K562 (cell line): ENCODE data around the gene ZNF195. TPM values are rescaled to one million over a fixed set of nuclear protein-coding genes. Genes with fewer than 3 reads are reported as not detected.

ENCODE experiments used
- COPS2 ChIP-seq: fragments of 450-650 bp; conservative IDR thresholded peaks from 2 replicates; pipeline ENCODE4 v1.6.1; 2016; ENCODE audit warnings: mild to moderate bottlenecking, moderate library complexity
- E2F6 ChIP-seq, 2 experiments: IDR thresholded peaks; 2 replicates each; pipeline ENCODE4 v1.6.1; 2011; ENCODE audit warnings: borderline replicate concordance in 1 of 2, control low read depth in 1 of 2, low read depth in 1 of 2, low read length in 1 of 2, mild to moderate bottlenecking in 1 of 2, mixed read lengths in 1 of 2, moderate library complexity in 1 of 2; ENCODE audit not compliant: insufficient read depth in 1 of 2, insufficient read length in 1 of 2, poor library complexity in 1 of 2, severe bottlenecking in 1 of 2; ENCODE audit errors: extremely low read depth in 1 of 2
- GTF2B ChIP-seq: IDR thresholded peaks from 2 replicates; pipeline ENCODE4 v1.6.1; 2011; ENCODE audit not compliant: insufficient read length; ENCODE audit errors: extremely low read depth
- HES1 ChIP-seq: fragments of 450-650 bp; IDR thresholded peaks from 2 replicates; pipeline ENCODE4 v1.6.1; 2016; ENCODE audit warnings: low read depth, mild to moderate bottlenecking, moderate library complexity
- MGA ChIP-seq: fragments of 450-650 bp; IDR thresholded peaks from 2 replicates; pipeline ENCODE4 v1.6.1; 2016; ENCODE audit warnings: mild to moderate bottlenecking, moderate library complexity
- OTX1 ChIP-seq: fragments of 450-650 bp; formaldehyde crosslinking; IDR thresholded peaks from 2 replicates; pipeline ENCODE4 v1.4.0; 2022; ENCODE audit warnings: mild to moderate bottlenecking
- POLR2AphosphoS5 ChIP-seq: IDR thresholded peaks from 2 replicates; pipeline ENCODE4 v1.6.1; 2011; ENCODE audit warnings: mild to moderate bottlenecking, low read depth, low read length, moderate library complexity; ENCODE audit not compliant: control insufficient read depth, insufficient read depth
- SOX6 ChIP-seq: fragments of 450-650 bp; IDR thresholded peaks from 2 replicates; pipeline ENCODE4 v1.6.1; 2014; ENCODE audit warnings: mild to moderate bottlenecking
- SP1 ChIP-seq: sonication (generic); formaldehyde crosslinking; IDR thresholded peaks from 2 replicates; pipeline ENCODE4 v1.8.1; 2022; ENCODE audit warnings: mild to moderate bottlenecking, missing genetic modification reagents
- STAT5B ChIP-seq: fragments of 250-450 bp; sonication (Bioruptor Pico); IDR thresholded peaks from 2 replicates; pipeline ENCODE4 v1.8.0; 2021; ENCODE audit warnings: mild to moderate bottlenecking, inconsistent platforms
- polyA plus RNA-seq, 8 experiments: library from polyadenylated mRNA; depleted of rRNA in 4 of 8; stranded (reverse) in 5 of 8; unstranded in 3 of 8; fragments of >200 nt; fragmentation: Nextera tagmentation in 2 of 8; fragmentation: Illumina TruSeq in 1 of 8; extraction: Ambion mirVana in 2 of 8; extraction: Trizol in 1 of 8; gene quantifications; 2 replicates each; pipeline versions ENCODE4 v1.2.1 to v1.2.3, GENCODE V29; 2011 to 2014; ENCODE audit warnings: inconsistent platforms in 1 of 8, missing spikeins in 1 of 8
- total RNA-seq, 7 experiments: library from RNA; depleted of rRNA in 6 of 7; stranded (reverse); fragments of >200 nt in 6 of 7; fragmentation: Illumina TruSeq in 2 of 7; extraction: Trizol in 2 of 7; gene quantifications; 2 replicates each; pipeline versions ENCODE4 v1.2.1 to v1.2.3, GENCODE V29; 2011 to 2021; ENCODE audit warnings: low replicate concordance in 1 of 7
- TF ChIP-seq, protein P1 (sequence below): sonication (generic); formaldehyde crosslinking; IDR thresholded peaks from 2 replicates; pipeline ENCODE4 v1.8.0; 2023; ENCODE audit warnings: mild to moderate bottlenecking, missing genetic modification reagents

ZNF195 gene
- total and polyA plus RNA-seq, 9 of the 15 experiments (the other 6 are each of a cell fraction or from before 2014, with no cell fraction given), result 42.1 to 75.5 (median 60.4) TPM

GRCh38 chr11:3359092-3359824, 19.7 kb downstream of the ZNF195 start (continued):
- TF ChIP-seq E2F6 (IDR thresholded peaks at IDR 0.05; ENCODE audit: borderline replicate concordance in 1 of 2, extremely low read depth in 1 of 2, insufficient read depth in 1 of 2, insufficient read length in 1 of 2, low read depth in 1 of 2, low read length in 1 of 2, poor library complexity in 1 of 2, severe bottlenecking in 1 of 2), result peak in 1 of 2 experiments; percentile 50
- peak; percentile 58; the same call in 1 of the 2 replicates for TF ChIP-seq SOX6
- TF ChIP-seq SP1 (CRISPR knock-in tag), result no peak
- no peak for TF ChIP-seq HES1
- TF ChIP-seq GTF2B, result no peak
- TF ChIP-seq MGA, result peak; percentile 70
- no peak for TF ChIP-seq COPS2
- TF ChIP-seq, protein P1, sequence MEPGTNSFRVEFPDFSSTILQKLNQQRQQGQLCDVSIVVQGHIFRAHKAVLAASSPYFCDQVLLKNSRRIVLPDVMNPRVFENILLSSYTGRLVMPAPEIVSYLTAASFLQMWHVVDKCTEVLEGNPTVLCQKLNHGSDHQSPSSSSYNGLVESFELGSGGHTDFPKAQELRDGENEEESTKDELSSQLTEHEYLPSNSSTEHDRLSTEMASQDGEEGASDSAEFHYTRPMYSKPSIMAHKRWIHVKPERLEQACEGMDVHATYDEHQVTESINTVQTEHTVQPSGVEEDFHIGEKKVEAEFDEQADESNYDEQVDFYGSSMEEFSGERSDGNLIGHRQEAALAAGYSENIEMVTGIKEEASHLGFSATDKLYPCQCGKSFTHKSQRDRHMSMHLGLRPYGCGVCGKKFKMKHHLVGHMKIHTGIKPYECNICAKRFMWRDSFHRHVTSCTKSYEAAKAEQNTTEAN, result no peak
- peak; percentile 40; the same call in 1 of the 2 replicates for TF ChIP-seq POLR2AphosphoS5
- no peak for TF ChIP-seq STAT5B (CRISPR knock-in tag)
- TF ChIP-seq OTX1 (CRISPR knock-in tag), result no peak
